RWPE1 (cell line): ENCODE results near the gene CDK6.

Source experiments
- CTCF ChIA-PET: fragments of 350-600 bp; sonication (Branson Sonifier 250); formaldehyde crosslinking; extraction: SDS; loops from one replicate; lab custom pipeline; 2021; lab: Yijun Ruan, JAX
- POLR2A ChIA-PET: fragments of 400-600 bp; formaldehyde crosslinking; extraction: SDS; loops from one replicate; lab custom pipeline; 2020; ENCODE audit warnings: antibody characterized with exemption; ENCODE audit not compliant: low non-redundant PET; lab: Yijun Ruan, JAX
- DNase-seq: peaks from one replicate; pipeline ENCODE4 v3.0.0; 2012; ENCODE audit warnings: low spot score
- H3K27ac ChIP-seq: fragments of 450-650 bp; 2 replicates; pipeline ENCODE4 v1.5.1; 2017
- CTCF ChIP-seq: fragments of 450-650 bp; conservative IDR thresholded peaks from 2 replicates; pipeline ENCODE4 v1.5.1; 2017; ENCODE audit warnings: low read depth, mild to moderate bottlenecking

The CDK6 gene

GRCh38 chr7:92831716-92832533, 4.4 kb downstream of the CDK6 start:
- DNase-seq: peak; percentile 28
- POLR2A ChIA-PET: no interaction called here
- TF ChIP-seq CTCF: no peak
- CTCF ChIA-PET: interaction anchor here (0.7 to 2.4 kb wide), 5 partner anchors 16 to 211 kb away, joined by 3 to 18 read pairs (median 4); no protein-coding TSS in a partner anchor
- peak overlapping the region; percentile 96 for H3K27ac ChIP-seq

DNA sequence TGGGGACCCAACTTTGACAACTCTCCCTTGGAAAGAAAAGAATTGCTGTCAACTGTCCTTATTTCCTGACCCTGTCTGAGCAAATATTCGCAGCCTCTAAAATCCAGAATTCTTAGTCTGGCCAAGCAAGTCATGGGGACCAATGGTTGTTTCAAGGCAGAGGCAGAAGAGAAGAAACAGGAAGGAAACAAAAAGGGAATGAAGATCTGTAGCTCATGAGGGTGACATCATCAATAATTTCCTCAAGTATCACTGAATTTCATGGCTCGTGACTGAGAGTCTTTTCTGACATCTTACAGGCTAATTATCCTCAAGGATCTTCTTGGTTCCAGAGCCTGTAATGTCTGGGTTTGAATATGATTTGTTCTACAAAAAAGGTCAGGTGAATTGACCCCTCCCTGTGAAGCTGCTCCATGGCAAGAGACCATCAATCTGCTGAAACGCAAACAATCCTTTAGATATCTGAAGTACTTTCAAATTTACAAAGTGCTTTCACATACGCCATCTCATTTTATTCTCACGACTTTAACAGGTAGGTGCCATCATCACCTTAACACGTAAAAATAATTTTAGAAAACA, 5.8 kb downstream of the CDK6 start:
- POLR2A ChIA-PET: no interaction called here
- CTCF ChIA-PET: interaction anchor here (0.7 kb wide), 1 partner anchor 217 kb away, joined by 3 read pairs; no protein-coding TSS in a partner anchor
- TF ChIP-seq CTCF: no peak
- no peak for DNase-seq
- H3K27ac ChIP-seq: no peak overlapping the region

- no peak overlapping the region for H3K27ac ChIP-seq
- no peak for DNase-seq
- ChIA-PET POLR2A (interaction anchor here (0.6 kb wide), 1 partner anchor 264 kb away, joined by 3 read pairs; no protein-coding TSS in a partner anchor), CTCF (no interaction called here)
- TF ChIP-seq CTCF: no peak
These were observed 6.3 kb downstream of the CDK6 start for GRCh38 chr7:92830027-92830426.

DNA sequence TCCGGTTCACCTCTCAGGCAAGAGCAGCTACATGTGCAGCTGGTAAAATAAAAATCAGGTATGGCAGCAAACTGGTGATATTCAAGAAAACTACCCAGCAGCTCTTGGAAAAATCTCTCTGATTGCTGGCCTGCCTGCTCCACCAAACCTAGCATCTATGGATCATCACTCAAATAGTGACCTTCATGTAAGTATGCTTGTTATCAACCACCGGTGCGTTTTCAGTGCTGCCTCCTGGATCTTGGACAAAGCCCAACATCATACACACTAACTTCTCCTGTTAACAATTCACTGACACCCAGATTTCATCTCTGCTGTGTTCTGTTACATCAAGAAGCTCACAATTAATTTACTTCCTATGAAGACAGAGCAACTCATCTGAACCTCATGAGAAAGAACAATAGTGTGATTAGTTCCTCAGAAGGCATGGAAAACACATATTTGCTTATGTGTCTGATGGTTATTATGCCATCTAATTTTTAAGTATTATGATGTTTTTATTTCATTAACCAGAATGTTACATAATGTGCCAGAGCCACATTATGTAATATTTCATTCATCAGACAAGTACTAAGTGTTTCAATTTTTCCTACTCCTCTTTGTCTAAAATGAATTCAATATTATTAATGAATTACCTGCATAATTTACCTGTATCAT, 8.8 kb downstream of the CDK6 start:
- ChIA-PET POLR2A (no interaction called here), CTCF (no interaction called here)
- TF ChIP-seq CTCF: no peak
- H3K27ac ChIP-seq: no peak overlapping the region
- no peak for DNase-seq

GRCh38 chr7:92826258-92826938, 10.0 kb downstream of the CDK6 start:
- DNase-seq: no peak
- POLR2A ChIA-PET: no interaction called here
- H3K27ac ChIP-seq: no peak overlapping the region
- CTCF ChIA-PET: interaction anchor here (0.6 kb wide), 1 partner anchor 192 kb away, joined by 3 read pairs; no protein-coding TSS in a partner anchor
- TF ChIP-seq CTCF: no peak

DNA sequence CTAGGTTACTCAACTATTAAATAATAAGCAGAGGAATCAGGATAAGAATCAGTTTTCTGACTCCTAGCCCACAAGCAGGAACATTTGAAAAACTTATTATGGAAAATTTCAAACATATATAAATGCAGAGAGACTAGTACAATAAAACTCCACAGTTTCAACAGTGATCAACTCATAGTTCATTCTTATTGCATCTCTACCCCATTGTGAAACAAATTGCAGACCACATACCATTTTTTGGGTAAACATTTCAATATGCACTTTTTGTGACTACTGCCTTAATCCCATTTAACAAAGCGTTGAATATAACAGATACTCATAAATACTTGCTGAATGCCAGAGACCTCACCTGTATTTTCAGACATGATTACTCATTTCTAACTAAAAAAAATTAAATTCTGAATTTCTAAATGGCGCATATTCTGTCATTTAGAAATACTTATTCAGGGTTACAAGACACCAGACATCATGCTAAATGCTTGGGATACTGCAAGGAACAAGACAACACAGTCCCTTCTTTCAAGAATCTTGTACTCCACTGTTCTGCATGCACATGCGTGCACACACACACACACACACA, 11.4 kb downstream of the CDK6 start:
- TF ChIP-seq CTCF: no peak
- DNase-seq: no peak
- ChIA-PET CTCF (no interaction called here), POLR2A (no interaction called here)
- no peak overlapping the region for H3K27ac ChIP-seq
